AG20443 (cell line): ENCODE measurements around the gene ABCD3.
"Not testable (repeated sequence)": the region's sequence is repeated elsewhere in the genome, so short reads cannot be mapped to it uniquely, and the experiment has no call there.

Experiments
- DNase-seq: peaks from one replicate; pipeline ENCODE4 v3.0.0; 2012; ENCODE audit warnings: low spot score, mixed read lengths

The ABCD3 gene

DNA sequence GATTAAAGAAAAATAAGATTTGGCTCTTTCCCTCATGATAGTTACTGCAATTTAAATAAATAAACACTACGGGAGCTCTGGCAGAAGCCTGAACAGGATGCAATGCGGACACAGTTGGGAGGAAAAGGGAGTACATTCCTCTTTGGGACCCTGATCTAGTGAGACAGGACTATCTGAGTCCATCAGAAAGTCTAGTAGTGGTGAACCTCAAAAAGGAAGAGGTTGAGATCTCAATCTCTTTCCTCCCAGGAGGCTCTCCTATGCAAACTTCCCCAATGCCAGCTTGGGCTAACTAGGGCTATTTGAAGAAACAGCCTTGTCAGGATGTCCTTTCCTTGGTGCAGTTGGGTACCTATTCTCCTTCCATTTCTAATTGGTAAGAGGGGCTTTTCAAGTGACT lies 4.9 kb upstream of the ABCD3 start:
- no peak for DNase-seq

DNA sequence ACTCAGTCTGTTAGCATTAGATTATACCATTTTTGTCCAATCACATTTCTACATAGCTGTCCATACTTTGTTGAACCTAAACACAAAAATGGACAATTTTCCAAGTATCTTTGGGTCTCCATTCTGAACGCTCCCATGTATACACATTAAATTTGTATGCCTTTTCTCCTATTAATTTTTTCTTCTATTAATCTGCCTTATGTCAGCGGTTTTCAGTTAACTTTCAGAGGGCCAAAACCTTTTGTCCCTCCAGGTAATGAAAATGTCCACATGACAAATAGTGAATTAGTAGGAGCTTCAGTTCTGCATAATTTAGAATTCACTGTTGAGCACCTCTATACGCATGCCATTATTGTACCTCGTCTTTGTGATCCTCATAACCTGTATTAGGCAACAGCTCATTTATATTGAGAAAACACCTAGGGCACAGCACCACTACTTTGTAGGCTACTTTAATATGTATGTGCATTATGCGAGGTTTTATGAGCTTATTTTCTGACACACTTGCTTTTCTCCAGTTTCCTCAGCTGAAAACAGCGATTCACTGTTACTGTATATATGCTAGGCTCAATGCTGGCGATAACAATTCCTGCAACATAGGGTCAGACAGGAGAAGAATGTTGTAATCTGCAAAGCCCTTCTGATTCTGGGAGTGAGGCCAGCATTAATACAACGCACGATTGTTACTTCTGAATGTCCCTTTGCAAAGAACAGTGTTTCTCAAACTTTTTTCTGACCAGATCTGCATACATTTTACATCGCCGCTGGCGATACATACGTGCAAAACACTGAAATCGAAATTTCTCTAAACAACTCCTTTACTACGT lies 1.1 kb upstream of the ABCD3 start:
- peak; percentile 40 for DNase-seq

DNA sequence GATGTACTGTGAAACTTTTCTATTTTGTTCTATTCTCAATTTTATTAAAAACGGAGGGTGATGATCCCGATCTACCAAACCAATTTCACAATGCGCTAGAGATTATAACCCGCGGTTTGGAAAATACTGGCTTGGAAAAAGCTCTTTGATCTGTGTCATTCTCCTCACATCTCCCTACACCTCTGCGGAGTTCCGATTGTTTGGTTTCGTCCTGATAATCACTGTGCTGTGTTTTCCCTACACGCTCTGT lies 536 bp upstream of the ABCD3 start:
- DNase-seq: no peak

DNA sequence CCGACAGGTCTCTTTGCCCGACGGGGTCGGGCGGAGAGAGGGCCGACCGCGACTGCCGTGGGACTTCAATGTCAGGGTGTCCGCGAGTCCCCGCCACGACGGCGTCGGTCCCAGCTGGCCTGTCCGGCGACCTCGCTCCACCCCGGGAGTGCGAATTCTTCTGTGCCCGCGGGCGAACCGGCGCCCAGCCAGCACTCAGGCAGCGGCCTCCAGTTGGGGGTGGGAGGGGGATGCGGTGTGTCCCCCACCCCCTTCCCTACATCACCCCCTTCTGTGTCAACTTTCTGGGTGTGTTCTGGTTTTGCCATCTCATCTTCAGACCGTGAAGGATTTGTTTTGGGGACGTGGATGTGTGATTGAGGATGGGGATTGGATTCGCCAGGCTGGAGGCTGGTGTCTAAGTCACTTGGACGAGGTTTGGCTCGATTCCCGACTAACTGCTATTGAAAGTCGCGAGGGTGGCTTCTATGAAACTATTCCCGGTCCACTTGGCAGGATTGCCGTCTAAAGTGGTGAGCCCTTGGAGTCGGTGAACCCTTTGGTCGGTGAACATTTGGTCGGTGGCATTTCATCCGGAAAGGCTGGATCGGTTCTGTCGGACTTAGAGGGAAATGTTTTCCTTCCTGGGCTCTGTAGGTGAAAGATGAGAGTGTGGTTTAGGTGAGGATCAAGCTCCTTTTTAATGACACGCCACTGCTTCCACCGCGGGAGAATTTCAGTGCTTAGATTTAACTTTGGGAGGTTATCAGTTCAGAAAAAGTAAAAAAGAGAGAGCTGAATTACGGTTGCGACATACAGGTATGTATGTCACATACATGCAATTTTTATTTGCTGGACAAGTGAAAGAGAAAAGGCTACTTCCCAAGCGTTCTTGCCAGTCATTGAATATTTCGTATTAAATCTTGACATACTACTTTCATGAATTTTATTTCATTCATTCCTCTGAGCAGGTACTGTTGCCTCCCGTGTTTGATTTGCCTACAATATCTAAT lies 771 bp downstream of the ABCD3 start:
- DNase-seq: peak; percentile 56

DNA sequence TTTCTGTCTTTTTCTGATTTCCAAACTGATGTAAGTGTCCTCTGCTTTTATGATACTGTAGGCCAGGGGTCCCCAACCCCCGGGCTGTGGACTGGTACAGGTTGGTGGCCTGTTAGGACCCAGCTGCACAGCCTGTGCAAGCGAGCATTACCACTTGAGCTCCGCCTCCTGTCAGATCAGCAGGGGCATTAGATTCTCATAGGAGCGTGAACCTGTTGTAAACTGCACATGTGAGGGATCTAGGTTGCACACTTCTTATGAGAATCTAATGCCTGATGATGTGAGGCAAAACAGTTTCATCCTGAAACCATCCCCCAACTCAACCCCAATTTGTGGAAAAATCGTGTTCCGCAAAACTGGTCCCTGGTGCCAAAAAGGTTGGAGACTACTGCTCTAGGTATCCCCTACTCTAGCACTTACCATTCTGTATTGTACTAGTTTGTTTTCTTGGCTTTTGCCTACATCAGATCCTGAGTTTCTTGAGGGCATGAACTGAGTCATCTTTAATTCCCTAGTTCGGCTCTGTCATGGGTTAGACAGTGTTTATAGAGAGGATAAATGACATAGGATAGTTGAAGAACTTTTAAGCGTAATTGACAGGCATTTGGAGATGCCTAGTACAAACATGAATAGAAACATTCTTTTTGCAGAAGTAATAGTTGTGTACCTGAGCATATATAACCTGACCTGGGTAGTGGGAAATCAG lies 4.1 kb downstream of the ABCD3 start:
- no peak for DNase-seq

DNA sequence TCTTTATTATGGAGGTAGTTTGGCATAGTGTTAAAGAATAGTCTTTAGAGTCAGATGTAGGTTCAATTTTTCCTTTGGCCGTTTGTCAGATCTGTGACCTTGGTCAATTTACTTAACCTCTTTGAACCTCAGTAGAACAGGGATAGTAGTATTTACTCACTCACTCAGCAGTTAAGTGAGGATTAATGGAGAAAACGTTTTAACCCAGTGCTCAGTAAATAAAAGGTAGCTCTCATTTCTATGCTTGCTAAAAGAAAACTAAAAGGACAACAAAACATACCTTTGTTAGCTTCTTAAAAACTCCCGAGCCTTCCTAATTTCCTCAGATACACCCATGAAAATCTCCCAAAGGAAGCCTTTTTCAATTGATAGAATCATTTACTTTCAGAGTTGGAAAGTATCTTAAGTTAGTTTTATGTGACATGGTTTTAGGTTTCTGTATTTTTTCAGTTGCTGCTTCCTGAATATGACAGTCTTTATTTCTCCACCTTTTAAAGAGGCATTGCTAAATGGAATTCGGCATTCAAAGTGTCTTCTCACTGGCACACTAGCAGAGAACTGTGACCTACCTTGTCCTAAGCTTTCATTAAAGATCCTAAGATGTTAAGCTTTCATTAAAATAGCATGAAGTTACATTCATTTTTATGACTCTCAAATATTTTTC lies 7.8 kb downstream of the ABCD3 start:
- no peak for DNase-seq

DNA sequence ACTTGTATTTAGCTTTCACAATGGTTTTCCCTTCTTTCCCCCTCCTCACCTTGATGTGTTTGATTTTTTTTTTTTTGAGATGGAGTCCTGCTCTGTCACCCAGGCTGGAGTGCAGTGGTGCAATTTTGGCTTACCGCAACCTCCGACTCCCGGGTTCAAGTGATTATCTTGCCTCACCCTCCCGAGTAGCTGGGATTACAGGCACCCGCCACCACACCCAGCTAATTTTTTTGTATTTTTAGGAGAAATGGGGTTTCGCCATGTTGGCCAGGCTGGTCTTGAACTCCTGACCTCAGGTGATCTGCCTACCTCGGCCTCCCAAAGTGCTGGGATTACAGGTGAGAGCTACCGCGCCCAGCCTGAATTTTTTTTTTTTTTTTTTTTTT lies 8.3 kb downstream of the ABCD3 start:
- not testable (repeated sequence) for DNase-seq

DNA sequence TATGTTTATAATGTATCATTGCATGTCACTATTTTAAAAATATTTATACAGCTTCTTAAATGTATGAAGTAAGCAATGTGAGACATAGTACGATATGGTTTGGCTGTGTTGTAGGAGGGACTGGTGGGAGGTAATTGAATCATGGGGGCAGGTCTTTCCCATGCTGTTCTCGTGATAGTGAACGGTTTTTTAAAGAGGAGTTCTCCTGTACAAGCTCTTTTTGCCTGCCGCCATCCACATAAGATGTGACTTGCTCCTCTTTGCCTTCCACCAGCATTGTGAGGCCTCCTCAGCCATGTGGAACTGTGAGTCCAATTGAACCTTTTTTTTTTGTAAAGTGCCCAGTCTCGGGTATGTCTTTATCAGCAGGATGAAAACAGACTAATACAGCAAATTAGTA lies 10.3 kb downstream of the ABCD3 start:
- DNase-seq: no peak

DNA sequence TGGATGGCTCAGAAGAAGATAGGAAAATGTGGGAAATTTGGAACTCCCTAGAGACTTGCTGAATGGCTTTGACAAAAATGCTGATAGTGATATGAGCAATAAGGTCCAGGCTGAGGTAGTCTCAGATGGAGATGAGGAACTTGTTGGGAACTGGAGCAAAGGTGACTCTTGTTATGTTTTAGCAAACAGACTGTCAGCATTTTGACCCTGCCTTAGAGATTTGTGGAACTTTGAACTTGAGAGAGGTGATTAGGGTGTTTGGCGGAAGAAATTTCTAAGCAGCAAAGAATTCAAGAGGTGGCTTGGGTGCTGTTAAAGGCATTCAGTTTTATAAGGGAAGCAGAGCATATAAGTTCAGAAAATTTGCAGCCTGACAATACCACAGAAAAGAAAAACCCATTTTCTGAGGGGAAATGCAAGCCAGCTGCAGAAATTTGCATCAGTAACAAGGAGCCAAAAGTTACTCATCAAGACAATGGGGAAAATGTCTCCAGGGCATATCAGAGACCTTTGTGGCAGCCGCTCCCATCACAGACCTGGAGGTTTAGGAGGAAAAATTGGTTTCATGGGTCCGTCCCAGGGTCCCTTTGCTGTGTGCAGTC lies 10.8 kb downstream of the ABCD3 start:
- DNase-seq: not testable (repeated sequence)

DNA sequence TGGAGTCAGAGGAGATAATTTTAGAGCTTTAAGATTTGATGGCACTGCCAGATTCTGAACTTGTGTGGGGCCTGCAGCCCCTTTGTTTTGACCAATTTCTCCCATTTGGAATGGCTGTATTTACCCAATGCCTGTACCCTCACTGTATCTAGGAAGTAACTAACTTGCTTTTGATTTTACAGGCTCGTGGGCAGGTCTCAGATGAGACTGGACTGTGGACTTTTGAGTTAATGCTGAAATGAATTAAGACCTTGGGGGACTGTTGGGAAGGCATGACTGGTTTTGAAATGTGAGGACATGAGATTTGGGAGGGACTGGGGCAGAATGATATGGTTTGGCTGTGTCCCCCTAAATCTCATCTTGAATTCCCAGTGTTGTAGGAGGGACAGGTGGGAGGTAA lies 11.9 kb downstream of the ABCD3 start:
- not testable (repeated sequence) for DNase-seq

DNA sequence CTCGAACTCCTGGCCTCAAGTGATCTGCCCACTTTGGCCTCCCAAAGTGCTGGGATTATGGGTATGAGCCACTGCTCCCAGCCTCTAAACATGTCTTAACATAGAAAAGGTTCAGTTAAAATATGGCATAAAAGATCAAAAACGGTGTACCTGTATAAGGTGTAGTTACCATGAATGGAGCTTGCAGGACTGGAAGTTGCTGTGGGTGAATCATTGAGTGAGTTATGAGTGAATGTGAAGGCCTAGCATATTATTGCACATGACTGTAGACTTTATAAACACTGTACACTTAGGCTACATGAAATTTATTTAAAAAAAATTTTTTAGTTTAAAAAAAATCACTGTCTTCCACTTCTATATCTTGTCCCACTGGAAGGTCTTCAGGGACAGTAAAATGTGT lies 15.7 kb downstream of the ABCD3 start:
- DNase-seq: no peak

DNA sequence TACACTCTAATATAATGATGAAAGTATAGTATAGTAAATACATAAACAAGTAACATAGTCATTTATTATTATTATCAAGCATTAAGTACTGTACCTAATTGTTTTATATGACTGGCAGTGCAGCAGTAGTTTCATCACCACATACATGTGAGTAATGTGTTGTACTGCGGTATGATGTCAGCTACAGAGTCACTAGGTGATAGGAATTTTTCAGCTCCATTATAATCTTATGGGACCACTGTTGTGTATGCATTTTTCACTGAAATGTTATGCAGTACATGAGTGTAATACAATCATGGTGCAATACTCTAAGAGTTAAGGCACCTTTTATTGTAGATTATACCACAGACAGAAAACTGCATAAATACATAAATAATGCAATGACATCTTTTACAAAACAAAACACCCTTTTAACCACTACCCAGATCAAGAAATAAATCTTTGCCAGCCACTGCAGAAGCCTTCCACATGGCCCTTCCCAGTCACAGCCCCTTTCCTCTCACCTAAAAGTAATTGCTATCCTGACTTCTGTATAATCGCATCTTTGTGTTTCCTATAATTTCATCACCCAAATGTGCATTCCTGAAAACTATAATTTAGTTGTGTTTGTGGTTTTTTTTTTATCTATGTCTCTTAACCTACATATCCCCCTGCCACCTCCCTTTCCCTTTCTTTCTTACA lies 16.3 kb downstream of the ABCD3 start:
- no peak for DNase-seq

DNA sequence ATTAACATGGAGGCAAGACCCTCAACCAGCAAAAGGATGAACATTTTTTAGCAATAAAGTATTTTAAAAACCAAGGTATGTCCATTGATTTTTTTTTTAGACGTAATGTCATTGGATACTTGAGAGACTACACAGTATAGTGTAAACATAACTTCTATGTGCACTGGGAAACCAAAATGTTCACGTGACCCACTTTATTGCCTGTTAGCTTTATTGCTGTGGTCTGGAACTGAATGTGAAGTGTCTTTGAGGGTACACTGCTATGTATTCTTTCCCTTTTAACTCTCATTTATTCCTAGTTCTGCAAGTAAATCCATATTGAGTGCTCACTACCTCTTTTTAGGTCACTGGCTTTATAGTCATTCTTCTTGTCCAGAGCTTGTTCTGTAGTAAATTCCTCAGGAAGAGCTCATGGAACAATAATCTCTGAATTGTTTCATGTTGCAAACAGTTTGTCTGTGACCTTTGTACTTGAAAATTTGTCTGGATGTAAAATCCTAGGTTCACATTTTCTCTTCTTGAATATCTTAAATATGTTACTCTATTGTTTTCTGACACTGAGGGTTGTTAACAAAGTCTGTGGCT lies 20.6 kb downstream of the ABCD3 start:
- DNase-seq: peak; percentile 20

DNA sequence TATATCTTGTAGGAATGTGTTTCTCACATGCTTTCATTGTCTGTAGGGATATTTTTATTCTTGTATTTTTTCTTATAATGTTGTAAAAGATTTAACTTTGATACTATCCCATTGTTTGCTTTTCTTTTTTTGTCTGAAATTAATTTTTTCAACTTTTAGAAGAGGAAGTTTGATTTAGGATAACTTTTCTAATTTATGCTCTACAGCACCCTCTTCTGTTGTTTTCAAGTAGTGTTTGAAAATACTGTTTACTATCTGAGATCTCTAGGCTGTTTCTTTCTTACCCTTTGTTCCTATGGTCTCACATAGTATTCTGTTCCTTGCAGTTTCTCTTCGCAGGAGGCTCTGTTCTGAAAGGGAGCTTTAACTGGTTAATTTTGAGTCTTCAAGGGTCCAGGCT lies 21.9 kb downstream of the ABCD3 start:
- no peak for DNase-seq

DNA sequence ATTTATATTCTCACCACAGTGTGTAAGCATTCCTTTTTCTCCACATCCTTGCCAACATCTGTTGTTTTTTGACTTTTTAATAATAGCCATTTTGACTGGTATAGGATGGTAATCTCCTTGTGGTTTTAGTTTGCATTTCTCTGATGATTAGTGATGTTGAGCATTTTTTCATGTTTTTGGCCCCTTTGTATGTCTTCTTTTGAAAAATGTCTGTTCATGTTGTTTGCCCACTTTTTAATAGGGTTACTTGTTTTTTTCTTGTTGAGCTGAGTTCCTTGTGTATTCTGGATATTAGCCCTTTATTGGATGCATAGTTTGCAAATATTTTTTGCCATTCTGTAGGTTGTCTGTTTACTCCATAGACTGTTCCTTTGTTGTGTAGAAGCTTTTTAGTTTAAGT lies 24.9 kb downstream of the ABCD3 start:
- DNase-seq: not testable (repeated sequence)

DNA sequence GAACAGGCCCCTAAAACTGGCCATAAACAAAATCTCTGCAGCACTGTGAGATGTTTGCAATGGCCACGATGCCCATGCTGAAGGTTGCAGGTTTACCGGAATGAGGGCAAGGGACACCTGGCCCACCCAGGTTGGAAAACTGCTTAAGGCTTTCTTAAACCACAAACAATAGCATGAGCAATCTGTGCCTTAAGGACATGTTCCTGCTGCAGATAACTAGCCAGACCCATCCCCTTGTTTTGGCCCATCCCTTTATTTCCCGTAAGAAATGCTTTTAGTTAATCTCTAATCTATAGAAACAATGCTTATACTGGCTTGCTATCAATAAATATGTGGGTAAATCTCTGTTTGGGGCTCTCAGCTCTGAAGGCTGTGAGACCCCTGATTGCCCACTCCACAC lies 26.6 kb downstream of the ABCD3 start:
- not testable (repeated sequence) for DNase-seq

DNA sequence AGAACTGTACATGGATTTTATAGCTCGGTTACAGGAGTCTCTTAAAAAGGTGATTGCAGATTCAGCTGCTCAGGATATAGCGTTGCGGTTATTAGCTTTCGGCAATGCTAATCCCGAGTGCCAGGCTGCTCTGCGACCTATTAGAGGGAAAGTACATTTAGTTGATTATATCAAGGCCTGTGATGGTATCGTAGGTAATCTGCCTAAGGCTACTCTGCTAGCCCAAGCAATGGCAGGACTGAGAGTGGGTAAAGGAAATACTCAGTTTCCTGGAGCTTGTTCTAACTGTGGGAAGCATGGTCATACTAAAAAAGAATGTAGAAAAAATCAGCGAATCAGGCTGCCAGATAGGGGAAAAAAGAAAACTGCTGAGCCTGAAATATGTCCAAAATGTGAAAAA lies 27.5 kb downstream of the ABCD3 start:
- not testable (repeated sequence) for DNase-seq

DNA sequence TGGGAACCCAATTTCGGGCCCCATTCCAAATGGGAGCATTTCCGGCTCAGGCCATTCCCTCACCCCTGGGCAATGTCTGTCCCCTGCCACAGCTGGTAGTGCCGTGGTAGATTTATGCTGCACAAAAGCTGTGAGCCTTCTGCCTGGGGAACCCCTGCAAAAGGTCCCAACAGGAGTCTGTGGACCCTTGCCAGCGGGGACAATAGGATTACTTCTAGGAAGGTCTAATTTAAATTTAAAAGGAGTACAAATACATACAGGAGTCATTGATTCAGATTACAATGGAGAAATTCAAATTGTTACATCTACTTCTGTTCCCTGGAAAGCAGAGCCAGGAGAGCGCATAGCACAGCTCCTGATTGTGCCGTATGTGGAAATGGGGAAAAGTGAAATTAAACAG lies 28.0 kb downstream of the ABCD3 start:
- DNase-seq: not testable (repeated sequence)

DNA sequence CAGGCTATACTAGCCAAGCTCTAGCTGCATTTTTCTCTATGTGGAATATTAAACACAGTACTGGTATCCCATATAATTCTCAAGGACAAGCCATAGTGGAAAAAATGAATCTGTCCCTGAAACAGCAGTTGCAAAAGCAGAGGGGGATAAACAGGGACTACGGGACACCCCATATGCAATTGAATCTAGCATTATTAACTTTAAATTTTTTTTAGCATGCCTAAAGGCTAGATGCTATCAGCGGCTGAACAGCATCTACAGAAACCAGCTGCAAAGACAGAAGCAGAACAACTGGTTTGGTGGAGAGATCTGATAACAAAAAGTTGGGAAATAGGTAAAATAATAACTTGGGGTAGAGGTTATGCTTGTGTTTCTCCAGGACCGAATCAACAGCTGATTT lies 30.6 kb downstream of the ABCD3 start:
- DNase-seq: not testable (repeated sequence)

DNA sequence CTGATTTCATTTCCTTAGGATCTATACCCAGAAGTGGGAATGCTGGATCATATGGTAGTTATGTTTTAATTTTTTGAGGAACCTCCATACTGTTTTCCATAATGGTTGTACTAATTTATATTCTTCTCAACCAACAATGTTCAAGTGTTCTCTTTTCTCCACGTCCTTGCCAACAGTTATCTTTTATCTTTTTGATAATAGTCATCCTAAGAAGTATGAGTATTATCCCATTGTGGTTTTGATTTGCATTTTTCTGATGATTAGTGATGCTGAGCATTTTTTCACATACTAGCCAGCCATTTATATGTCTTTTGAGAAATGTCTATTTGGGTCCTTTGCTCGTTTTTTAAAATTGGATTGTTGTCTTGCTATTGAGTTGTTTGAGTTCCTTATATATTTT lies 38.5 kb downstream of the ABCD3 start:
- DNase-seq: no peak

DNA sequence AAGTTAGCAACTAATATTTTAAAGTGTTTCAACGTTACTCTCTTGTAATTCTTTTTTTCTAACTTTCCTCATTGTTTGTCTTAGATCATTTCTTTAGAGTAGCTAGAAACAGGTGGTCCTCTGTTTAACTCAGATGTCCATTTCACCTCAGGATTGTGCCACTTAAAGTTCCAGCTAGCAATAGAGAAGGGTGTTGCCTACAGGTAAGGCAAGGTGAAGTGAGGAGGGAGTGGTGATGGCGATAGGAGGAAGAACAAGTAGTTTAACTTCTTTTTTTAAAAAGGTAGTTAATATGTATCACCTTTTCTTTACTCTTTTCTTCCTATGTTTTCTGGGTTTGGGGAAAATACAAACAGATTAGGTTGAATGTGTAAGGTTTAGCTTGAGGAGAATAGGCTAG lies 44.4 kb downstream of the ABCD3 start:
- DNase-seq: no peak
